Measurements from ENCODE around the gene CNTN4.

CNTN4 gene

GRCh38 chr3:2247831-2248230 lies 149.2 kb downstream of the CNTN4 start:
- DNase-seq (ENCODE audit: low read depth in 2 of 2) = no peak
- no peak overlapping the region for H3K4me3 ChIP-seq (replicated peaks in 1 of 2; ENCODE audit: low read depth in 2 of 2, low read length in 2 of 2)
- TF ChIP-seq, protein P1, sequence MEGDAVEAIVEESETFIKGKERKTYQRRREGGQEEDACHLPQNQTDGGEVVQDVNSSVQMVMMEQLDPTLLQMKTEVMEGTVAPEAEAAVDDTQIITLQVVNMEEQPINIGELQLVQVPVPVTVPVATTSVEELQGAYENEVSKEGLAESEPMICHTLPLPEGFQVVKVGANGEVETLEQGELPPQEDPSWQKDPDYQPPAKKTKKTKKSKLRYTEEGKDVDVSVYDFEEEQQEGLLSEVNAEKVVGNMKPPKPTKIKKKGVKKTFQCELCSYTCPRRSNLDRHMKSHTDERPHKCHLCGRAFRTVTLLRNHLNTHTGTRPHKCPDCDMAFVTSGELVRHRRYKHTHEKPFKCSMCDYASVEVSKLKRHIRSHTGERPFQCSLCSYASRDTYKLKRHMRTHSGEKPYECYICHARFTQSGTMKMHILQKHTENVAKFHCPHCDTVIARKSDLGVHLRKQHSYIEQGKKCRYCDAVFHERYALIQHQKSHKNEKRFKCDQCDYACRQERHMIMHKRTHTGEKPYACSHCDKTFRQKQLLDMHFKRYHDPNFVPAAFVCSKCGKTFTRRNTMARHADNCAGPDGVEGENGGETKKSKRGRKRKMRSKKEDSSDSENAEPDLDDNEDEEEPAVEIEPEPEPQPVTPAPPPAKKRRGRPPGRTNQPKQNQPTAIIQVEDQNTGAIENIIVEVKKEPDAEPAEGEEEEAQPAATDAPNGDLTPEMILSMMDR (IDR thresholded peaks at IDR 0.05; ENCODE audit: low read depth, low read length) = no peak

GRCh38 chr3:2250783-2251182 lies 152.1 kb downstream of the CNTN4 start:
- no peak for DNase-seq (ENCODE audit: low read depth in 2 of 2)
- TF ChIP-seq, protein P1 (IDR thresholded peaks at IDR 0.05; ENCODE audit: low read depth, low read length) = no peak
- no peak overlapping the region for H3K4me3 ChIP-seq (replicated peaks in 1 of 2; ENCODE audit: low read depth in 2 of 2, low read length in 2 of 2)

- no peak overlapping the region for H3K4me3 ChIP-seq (replicated peaks in 1 of 2; ENCODE audit: low read depth in 2 of 2, low read length in 2 of 2)
- TF ChIP-seq, protein P1 (IDR thresholded peaks at IDR 0.05; ENCODE audit: low read depth, low read length) = no peak
- no peak for DNase-seq (ENCODE audit: low read depth in 2 of 2)
Measured at GRCh38 chr3:2261747-2262146, 163.1 kb downstream of the CNTN4 start.

GRCh38 chr3:2262204-2262603 lies 163.5 kb downstream of the CNTN4 start:
- TF ChIP-seq, protein P1 (IDR thresholded peaks at IDR 0.05; ENCODE audit: low read depth, low read length) = no peak
- DNase-seq (ENCODE audit: low read depth in 2 of 2) = no peak
- no peak overlapping the region for H3K4me3 ChIP-seq (replicated peaks in 1 of 2; ENCODE audit: low read depth in 2 of 2, low read length in 2 of 2)

DNA sequence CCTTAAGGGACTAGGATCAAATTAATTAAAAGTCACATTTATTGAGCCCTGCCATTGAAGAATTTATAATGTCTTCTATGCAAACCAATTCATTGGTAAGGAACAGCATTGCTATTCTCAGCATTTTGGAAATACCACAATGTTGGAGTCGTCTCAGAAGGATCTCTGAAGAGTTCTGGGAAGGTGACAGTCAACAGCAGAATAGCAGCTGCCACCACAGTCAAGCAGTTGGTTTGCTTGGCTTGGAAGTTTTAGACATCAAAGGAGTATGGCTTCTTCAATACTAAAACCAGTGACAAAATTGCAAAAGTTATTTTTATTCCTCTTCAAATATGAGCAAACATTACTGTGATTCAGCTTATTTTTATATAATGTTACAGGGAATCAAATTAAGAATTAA lies 167.9 kb downstream of the CNTN4 start:
- H3K4me3 ChIP-seq (replicated peaks in 1 of 2; ENCODE audit: low read depth in 2 of 2, low read length in 2 of 2) = no peak overlapping the region
- TF ChIP-seq, protein P1 (IDR thresholded peaks at IDR 0.05; ENCODE audit: low read depth, low read length) = no peak
- DNase-seq (ENCODE audit: low read depth in 2 of 2) = no peak

DNA sequence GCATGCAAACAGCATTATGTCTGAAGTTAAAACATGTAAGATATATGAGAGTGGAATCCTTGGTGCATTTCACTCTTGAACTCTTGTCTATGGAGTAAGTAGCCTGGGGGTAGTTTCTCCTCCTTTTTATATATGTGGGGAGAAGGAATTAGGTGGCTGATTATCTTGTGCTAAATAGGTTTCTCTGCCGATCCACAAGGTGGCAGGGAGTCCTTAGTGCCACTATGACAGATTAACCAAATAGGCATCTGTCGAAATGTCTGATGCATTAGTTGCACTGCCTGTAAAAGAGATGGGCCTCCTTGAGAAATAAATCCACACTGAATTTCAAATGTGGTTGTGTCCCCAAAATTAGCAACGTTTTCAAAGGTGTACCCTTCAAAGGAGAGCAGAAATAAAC lies 170.1 kb downstream of the CNTN4 start:
- no peak for DNase-seq (ENCODE audit: low read depth in 2 of 2)
- TF ChIP-seq, protein P1 (IDR thresholded peaks at IDR 0.05; ENCODE audit: low read depth, low read length) = no peak
- no peak overlapping the region for H3K4me3 ChIP-seq (replicated peaks in 1 of 2; ENCODE audit: low read depth in 2 of 2, low read length in 2 of 2)

- no peak overlapping the region for H3K4me3 ChIP-seq (replicated peaks in 1 of 2; ENCODE audit: low read depth in 2 of 2, low read length in 2 of 2)
- TF ChIP-seq, protein P1 (IDR thresholded peaks at IDR 0.05; ENCODE audit: low read depth, low read length) = no peak
- DNase-seq (ENCODE audit: low read depth in 2 of 2) = no peak
Measured at GRCh38 chr3:2274526-2274925, 175.9 kb downstream of the CNTN4 start.

All from cardiac fibroblast (primary cell).